Measurements from ENCODE around the gene SOX6.

The SOX6 gene

DNA sequence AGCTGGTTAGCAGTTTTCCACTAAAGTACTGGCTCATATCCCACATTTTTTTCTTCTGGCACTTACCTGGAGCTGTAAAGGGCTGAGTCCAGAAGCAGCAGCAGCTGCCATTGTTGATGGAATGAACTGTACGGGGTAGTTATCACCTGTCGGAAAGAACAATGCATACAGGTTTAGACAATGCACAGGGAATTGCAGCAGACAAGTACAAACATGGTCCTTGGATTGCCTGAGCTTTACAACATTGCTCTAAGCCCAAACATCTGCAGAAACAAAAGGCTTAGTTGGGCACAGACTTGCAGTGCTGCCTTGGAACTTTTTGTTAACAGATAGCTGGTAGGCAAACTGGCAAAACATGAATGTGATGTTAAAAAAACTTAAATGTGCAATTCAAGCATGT lies 258.8 kb downstream of the SOX6 start:
- H2AFZ ChIP-seq (ENCODE audit: low read length) = no peak overlapping the region
- TF ChIP-seq, protein P1, sequence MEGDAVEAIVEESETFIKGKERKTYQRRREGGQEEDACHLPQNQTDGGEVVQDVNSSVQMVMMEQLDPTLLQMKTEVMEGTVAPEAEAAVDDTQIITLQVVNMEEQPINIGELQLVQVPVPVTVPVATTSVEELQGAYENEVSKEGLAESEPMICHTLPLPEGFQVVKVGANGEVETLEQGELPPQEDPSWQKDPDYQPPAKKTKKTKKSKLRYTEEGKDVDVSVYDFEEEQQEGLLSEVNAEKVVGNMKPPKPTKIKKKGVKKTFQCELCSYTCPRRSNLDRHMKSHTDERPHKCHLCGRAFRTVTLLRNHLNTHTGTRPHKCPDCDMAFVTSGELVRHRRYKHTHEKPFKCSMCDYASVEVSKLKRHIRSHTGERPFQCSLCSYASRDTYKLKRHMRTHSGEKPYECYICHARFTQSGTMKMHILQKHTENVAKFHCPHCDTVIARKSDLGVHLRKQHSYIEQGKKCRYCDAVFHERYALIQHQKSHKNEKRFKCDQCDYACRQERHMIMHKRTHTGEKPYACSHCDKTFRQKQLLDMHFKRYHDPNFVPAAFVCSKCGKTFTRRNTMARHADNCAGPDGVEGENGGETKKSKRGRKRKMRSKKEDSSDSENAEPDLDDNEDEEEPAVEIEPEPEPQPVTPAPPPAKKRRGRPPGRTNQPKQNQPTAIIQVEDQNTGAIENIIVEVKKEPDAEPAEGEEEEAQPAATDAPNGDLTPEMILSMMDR (IDR thresholded peaks at IDR 0.05; ENCODE audit: low read length) = no peak
- no peak for TF ChIP-seq EZH2 (IDR thresholded peaks at IDR 0.05; ENCODE audit: borderline replicate concordance, low read length)
- H3K4me3 ChIP-seq (ENCODE audit: low read depth, low read length, poor library complexity, severe bottlenecking) = no peak overlapping the region
- no peak overlapping the region for H3K27ac ChIP-seq (ENCODE audit: low read depth, low read length, poor library complexity, severe bottlenecking)
- H3K9me2 ChIP-seq (ENCODE audit: low read depth, low read length) = no peaks in the 10 kb centered on the region
- H4K20me1 ChIP-seq (ENCODE audit: insufficient read depth, low read length) = no peaks in the 10 kb centered on the region
- no peak overlapping the region for H3K9ac ChIP-seq (ENCODE audit: low read length)
- H3K9me3 ChIP-seq (ENCODE audit: low read length) = no peaks in the 10 kb centered on the region
- H3K36me3 ChIP-seq (ENCODE audit: insufficient read depth, low read length) = no peaks in the 10 kb centered on the region
- H3K4me2 ChIP-seq (ENCODE audit: low read length) = no peak overlapping the region
- H3K27me3 ChIP-seq (ENCODE audit: insufficient read depth, low read length) = no peaks in the 10 kb centered on the region
- no peaks in the 10 kb centered on the region for H3K79me2 ChIP-seq (ENCODE audit: insufficient read depth, low read length)
- H3F3A ChIP-seq (ENCODE audit: insufficient read depth, low read length) = no peaks in the 10 kb centered on the region
- H3K4me1 ChIP-seq (ENCODE audit: insufficient read depth, low read length, severe bottlenecking) = no peaks in the 10 kb centered on the region

DNA sequence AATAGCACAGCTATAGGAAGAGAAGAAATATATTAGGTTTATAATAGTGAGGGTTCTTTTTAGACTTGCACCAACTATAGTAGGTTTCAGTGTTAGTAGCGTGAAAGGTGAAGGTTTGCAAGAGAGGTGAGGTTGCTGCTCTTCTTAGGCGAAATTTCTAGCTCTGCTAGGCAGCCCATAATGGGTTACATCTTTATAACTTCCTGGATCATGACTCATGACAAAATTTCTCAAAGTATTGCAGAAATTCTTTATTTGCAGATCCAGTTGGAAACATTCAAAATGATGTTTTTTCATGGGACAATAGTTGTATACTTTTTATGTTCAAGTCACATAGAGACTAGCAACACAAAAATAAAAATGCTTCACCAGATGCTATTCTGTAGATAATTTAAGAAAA lies 260.0 kb downstream of the SOX6 start:
- no peak for TF ChIP-seq EZH2 (IDR thresholded peaks at IDR 0.05; ENCODE audit: borderline replicate concordance, low read length)
- TF ChIP-seq, protein P1 (IDR thresholded peaks at IDR 0.05; ENCODE audit: low read length) = no peak
- no peaks in the 10 kb centered on the region for H3K27me3 ChIP-seq (ENCODE audit: insufficient read depth, low read length)

DNA sequence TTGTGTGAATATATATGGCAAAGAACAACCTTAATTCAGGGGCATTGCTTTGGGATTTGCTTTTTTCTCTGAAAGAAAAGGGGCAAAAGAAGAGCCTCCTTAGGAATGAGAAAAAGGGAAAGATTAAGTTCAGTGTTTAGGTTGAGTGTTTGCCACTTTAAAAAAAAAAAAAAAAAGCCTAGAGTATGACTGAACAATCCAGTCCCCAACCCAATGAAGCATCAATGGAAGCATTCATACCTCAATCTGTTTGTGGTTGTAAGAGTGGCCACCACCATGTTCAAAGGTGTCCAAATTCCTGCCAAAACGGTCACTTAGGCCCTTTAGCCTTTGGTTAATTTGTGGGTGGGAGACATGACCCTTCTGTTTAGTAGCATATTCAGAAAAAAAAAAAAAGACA lies 260.6 kb downstream of the SOX6 start:
- no peak overlapping the region for H3K4me2 ChIP-seq (ENCODE audit: low read length)
- H3K27me3 ChIP-seq (ENCODE audit: insufficient read depth, low read length) = no peaks in the 10 kb centered on the region
- H3K4me3 ChIP-seq (ENCODE audit: low read depth, low read length, poor library complexity, severe bottlenecking) = no peak overlapping the region
- H3K36me3 ChIP-seq (ENCODE audit: insufficient read depth, low read length) = no peaks in the 10 kb centered on the region
- H3K9ac ChIP-seq (ENCODE audit: low read length) = no peak overlapping the region
- no peaks in the 10 kb centered on the region for H3K9me2 ChIP-seq (ENCODE audit: low read depth, low read length)
- no peaks in the 10 kb centered on the region for H3F3A ChIP-seq (ENCODE audit: insufficient read depth, low read length)
- no peak overlapping the region for H2AFZ ChIP-seq (ENCODE audit: low read length)
- H3K27ac ChIP-seq (ENCODE audit: low read depth, low read length, poor library complexity, severe bottlenecking) = no peak overlapping the region
- H3K4me1 ChIP-seq (ENCODE audit: insufficient read depth, low read length, severe bottlenecking) = no peaks in the 10 kb centered on the region
- no peaks in the 10 kb centered on the region for H3K9me3 ChIP-seq (ENCODE audit: low read length)
- TF ChIP-seq, protein P1 (IDR thresholded peaks at IDR 0.05; ENCODE audit: low read length) = no peak
- no peak for TF ChIP-seq EZH2 (IDR thresholded peaks at IDR 0.05; ENCODE audit: borderline replicate concordance, low read length)
- no peaks in the 10 kb centered on the region for H4K20me1 ChIP-seq (ENCODE audit: insufficient read depth, low read length)
- no peaks in the 10 kb centered on the region for H3K79me2 ChIP-seq (ENCODE audit: insufficient read depth, low read length)

More for the DNA sequence above, 260.0 kb downstream of the SOX6 start:
- no peaks in the 10 kb centered on the region for H3F3A ChIP-seq (ENCODE audit: insufficient read depth, low read length)
- no peaks in the 10 kb centered on the region for H3K9me3 ChIP-seq (ENCODE audit: low read length)
- H3K9ac ChIP-seq (ENCODE audit: low read length) = no peak overlapping the region
- no peak overlapping the region for H2AFZ ChIP-seq (ENCODE audit: low read length)
- no peaks in the 10 kb centered on the region for H3K4me1 ChIP-seq (ENCODE audit: insufficient read depth, low read length, severe bottlenecking)
- no peak overlapping the region for H3K4me3 ChIP-seq (ENCODE audit: low read depth, low read length, poor library complexity, severe bottlenecking)
- H3K27ac ChIP-seq (ENCODE audit: low read depth, low read length, poor library complexity, severe bottlenecking) = no peak overlapping the region
- H4K20me1 ChIP-seq (ENCODE audit: insufficient read depth, low read length) = no peaks in the 10 kb centered on the region
- no peaks in the 10 kb centered on the region for H3K36me3 ChIP-seq (ENCODE audit: insufficient read depth, low read length)
- no peak overlapping the region for H3K4me2 ChIP-seq (ENCODE audit: low read length)
- H3K9me2 ChIP-seq (ENCODE audit: low read depth, low read length) = no peaks in the 10 kb centered on the region
- no peaks in the 10 kb centered on the region for H3K79me2 ChIP-seq (ENCODE audit: insufficient read depth, low read length)
